Measurements from ENCODE around the gene RCN2.
"Not testable (repeated sequence)": the region's sequence is repeated elsewhere in the genome, so short reads cannot be mapped to it uniquely, and the experiment has no call there.

DNA sequence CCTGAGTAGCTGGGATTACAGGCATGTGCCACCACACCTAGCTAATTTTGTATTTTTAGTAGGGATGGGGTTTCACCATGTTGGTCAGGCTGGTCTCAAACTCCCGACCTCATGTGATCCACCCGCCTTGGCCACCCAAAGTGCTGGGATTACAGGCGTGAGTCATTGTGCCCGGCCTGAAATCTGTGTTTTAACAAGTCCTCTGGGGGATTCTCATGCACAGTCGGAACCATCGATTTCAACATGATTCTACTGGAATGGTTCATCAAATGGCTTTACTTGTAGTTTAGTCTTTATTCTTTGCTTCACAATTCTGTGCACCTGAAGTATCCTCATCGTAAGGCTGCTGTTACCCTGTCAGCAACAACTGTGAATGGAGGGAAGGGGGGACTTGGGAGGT lies 34.5 kb downstream of the RCN2 start:
- TF ChIP-seq, protein P1, sequence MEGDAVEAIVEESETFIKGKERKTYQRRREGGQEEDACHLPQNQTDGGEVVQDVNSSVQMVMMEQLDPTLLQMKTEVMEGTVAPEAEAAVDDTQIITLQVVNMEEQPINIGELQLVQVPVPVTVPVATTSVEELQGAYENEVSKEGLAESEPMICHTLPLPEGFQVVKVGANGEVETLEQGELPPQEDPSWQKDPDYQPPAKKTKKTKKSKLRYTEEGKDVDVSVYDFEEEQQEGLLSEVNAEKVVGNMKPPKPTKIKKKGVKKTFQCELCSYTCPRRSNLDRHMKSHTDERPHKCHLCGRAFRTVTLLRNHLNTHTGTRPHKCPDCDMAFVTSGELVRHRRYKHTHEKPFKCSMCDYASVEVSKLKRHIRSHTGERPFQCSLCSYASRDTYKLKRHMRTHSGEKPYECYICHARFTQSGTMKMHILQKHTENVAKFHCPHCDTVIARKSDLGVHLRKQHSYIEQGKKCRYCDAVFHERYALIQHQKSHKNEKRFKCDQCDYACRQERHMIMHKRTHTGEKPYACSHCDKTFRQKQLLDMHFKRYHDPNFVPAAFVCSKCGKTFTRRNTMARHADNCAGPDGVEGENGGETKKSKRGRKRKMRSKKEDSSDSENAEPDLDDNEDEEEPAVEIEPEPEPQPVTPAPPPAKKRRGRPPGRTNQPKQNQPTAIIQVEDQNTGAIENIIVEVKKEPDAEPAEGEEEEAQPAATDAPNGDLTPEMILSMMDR (IDR thresholded peaks at IDR 0.05): not testable (repeated sequence)
- TF ChIP-seq POLR2A (IDR thresholded peaks at IDR 0.05): not testable (repeated sequence)

Measured in testis (tissue), 2 donors.